Urothelium cell line (cell line): ENCODE results near the gene RBP4.

Experiments
- DNase-seq: peaks from one replicate; pipeline ENCODE4 v3.0.0; 2011; ENCODE audit warnings: low spot score, mixed read lengths
- FAIRE-seq: peaks from 2 replicates; lab custom pipeline; 2011; peaks lifted over from hg19 to GRCh38; lab: Jason Lieb, UNC

RBP4 gene

GRCh38 chr10:93597075-93597599 is 3.9 kb downstream of the RBP4 start:
- FAIRE-seq (no peak), DNase-seq (no peak)

GRCh38 chr10:93596539-93596938 is 4.5 kb downstream of the RBP4 start:
- FAIRE-seq, result no peak
- DNase-seq, result no peak

- FAIRE-seq (no peak), DNase-seq (no peak)
Observed at GRCh38 chr10:93595378-93596161, 5.5 kb downstream of the RBP4 start.

- FAIRE-seq, result no peak
- DNase-seq, result no peak
Observed at GRCh38 chr10:93594518-93594917, 6.5 kb downstream of the RBP4 start.

GRCh38 chr10:93593749-93594148 is 7.3 kb downstream of the RBP4 start:
- DNase-seq (no peak), FAIRE-seq (no peak)

- FAIRE-seq (no peak), DNase-seq (no peak)
Observed at GRCh38 chr10:93593254-93593653, 7.8 kb downstream of the RBP4 start.

GRCh38 chr10:93591065-93591808 is 9.8 kb downstream of the RBP4 start:
- FAIRE-seq (no peak), DNase-seq (no peak)

GRCh38 chr10:93590638-93591037 is 10.4 kb downstream of the RBP4 start:
- DNase-seq (no peak), FAIRE-seq (no peak)

- DNase-seq, result no peak
- FAIRE-seq, result no peak
Observed at GRCh38 chr10:93589648-93590562, 11.1 kb downstream of the RBP4 start.

- FAIRE-seq, result no peak
- DNase-seq, result no peak
Observed at GRCh38 chr10:93584445-93584844, 16.6 kb downstream of the RBP4 start.

- peak; percentile 28 for DNase-seq
- no peak for FAIRE-seq
Observed at GRCh38 chr10:93580828-93581227, 20.2 kb downstream of the RBP4 start.

- DNase-seq (no peak), FAIRE-seq (no peak)
Observed at GRCh38 chr10:93579985-93580711, 20.9 kb downstream of the RBP4 start.

GRCh38 chr10:93579089-93579488 is 21.9 kb downstream of the RBP4 start:
- no peak for FAIRE-seq
- peak; percentile 45 for DNase-seq

- FAIRE-seq (no peak), DNase-seq (no peak)
Observed at GRCh38 chr10:93577565-93577964, 23.5 kb downstream of the RBP4 start.

- no peak for DNase-seq
- FAIRE-seq, result no peak
Observed at GRCh38 chr10:93576888-93577287, 24.1 kb downstream of the RBP4 start.

GRCh38 chr10:93573924-93574323 is 27.1 kb downstream of the RBP4 start:
- DNase-seq (no peak), FAIRE-seq (no peak)

GRCh38 chr10:93573051-93573909 is 27.8 kb downstream of the RBP4 start:
- FAIRE-seq, result no peak
- no peak for DNase-seq

- DNase-seq (no peak), FAIRE-seq (no peak)
Observed at GRCh38 chr10:93572606-93573005, 28.4 kb downstream of the RBP4 start.

GRCh38 chr10:93570383-93570782 is 30.7 kb downstream of the RBP4 start:
- FAIRE-seq (no peak), DNase-seq (no peak)

GRCh38 chr10:93568105-93568390 is 33.0 kb downstream of the RBP4 start:
- DNase-seq (no peak), FAIRE-seq (no peak)
